Neural progenitor cell (in vitro differentiated cells): ENCODE data around the gene ASGR1.

Experiments
- CTCF ChIP-seq: fragments of 200-600 bp; sonication (generic); IDR thresholded peaks from 2 replicates; pipeline ENCODE4 v1.5.1; 2017; ENCODE audit warnings: antibody characterized with exemption, mild to moderate bottlenecking
- EZH2 ChIP-seq: fragments of 200-600 bp; sonication (generic); IDR thresholded peaks from 2 replicates; pipeline ENCODE4 v1.6.1; 2017; ENCODE audit warnings: antibody characterized with exemption, mild to moderate bottlenecking, moderate library complexity

- TF ChIP-seq EZH2 = no peak
- TF ChIP-seq CTCF = no peak
These were observed 4.9 kb upstream of the ASGR1 start for GRCh38 chr17:7184091-7184488.
